Large intestine (tissue), 3 donors: ENCODE results near the gene NIPAL1. TPM values are rescaled to one million over a fixed set of nuclear protein-coding genes. Genes with fewer than 3 reads are reported as not detected.
"Not testable (repeated sequence)": the region's sequence is repeated elsewhere in the genome, so short reads cannot be mapped to it uniquely, and the experiment has no call there.

Experiments used
- DNase-seq, 2 donors: peaks; one replicate each; pipeline versions ENCODE4 v3.0.0 to v3.0.0-alpha.2; 2013
- H3K27ac ChIP-seq: one replicate; pipeline ENCODE4 v1.5.1; 2013; ENCODE audit warnings: low read length
- H3K27me3 ChIP-seq: 2 replicates; pipeline ENCODE4 v1.6.1; 2013; ENCODE audit warnings: low read length; ENCODE audit not compliant: control insufficient read depth, insufficient read depth
- H3K36me3 ChIP-seq: 2 replicates; pipeline ENCODE4 v1.6.1; 2013; ENCODE audit warnings: low read length; ENCODE audit not compliant: control insufficient read depth, insufficient read depth
- H3K4me1 ChIP-seq: one replicate; pipeline ENCODE4 v1.6.1; 2013; ENCODE audit warnings: low read length; ENCODE audit not compliant: control insufficient read depth, insufficient read depth
- H3K4me3 ChIP-seq: one replicate; pipeline ENCODE4 v1.5.1; 2013; ENCODE audit warnings: low read length
- H3K9me3 ChIP-seq: one replicate; pipeline ENCODE4 v1.6.1; 2013; ENCODE audit warnings: mild to moderate bottlenecking, low read depth, low read length, moderate library complexity; ENCODE audit not compliant: control insufficient read depth
- WGBS: methylation state at CpG from one replicate; pipeline ENCODE4 v1.1.5; 2013; ENCODE audit warnings: low lambda C conversion rate; ENCODE audit not compliant: insufficient coverage; 5-methylcytosine and 5-hydroxymethylcytosine counted together
- polyA plus RNA-seq: library from polyadenylated mRNA; unstranded; fragments of 120-200 nt; gene quantifications from one replicate; pipeline ENCODE4 v1.2.1, GENCODE V29; 2013

NIPAL1 gene
- polyA plus RNA-seq, 1 donor = 30.7 TPM

DNA sequence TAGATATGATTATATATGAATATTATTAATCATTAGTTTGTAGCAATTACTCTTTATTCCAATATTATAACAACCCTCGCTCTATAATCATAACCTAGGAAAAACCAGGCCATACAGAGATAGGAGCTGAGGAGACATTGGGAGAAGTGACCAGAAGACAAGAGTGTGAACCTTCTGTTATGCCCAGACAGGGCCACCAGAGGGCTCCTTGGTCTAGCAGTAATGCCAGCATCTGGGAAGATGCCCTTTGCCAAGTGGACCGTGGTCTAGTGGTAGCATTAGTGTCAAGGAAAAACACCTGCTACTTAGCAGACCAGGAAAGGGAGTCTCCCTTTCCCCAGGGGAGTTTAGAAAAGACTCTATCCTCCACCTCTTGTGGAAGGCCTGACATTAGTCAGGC is 13.0 kb upstream of the NIPAL1 start:
- H3K4me3 ChIP-seq, H3K4me1 ChIP-seq, DNase-seq, H3K27me3 ChIP-seq, H3K27ac ChIP-seq, H3K36me3 ChIP-seq: not testable (repeated sequence)
- no CpG with 5 or more reads among the region's 2 CpGs for WGBS
- H3K9me3 ChIP-seq = peaks cover 17% of the 10 kb centered on the region

DNA sequence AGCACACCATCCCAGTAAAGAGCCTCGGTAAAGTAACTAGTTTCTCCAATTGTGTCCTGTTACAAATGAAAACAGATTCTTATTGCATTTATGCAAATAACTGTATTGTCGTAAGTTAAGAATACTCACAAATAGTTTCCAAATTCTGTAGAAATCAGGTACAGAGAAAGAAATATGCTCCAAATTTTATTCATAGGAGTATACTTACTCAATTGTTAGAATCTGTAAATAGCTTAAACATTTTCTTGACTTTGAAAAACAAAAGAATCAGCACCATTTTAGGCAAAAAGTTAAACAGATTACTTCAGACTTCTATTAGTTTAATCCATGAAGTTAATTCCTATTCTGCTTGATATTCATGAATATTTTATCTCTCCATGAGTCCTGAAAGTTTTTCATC is 10.8 kb upstream of the NIPAL1 start:
- no peak overlapping the region for H3K27ac ChIP-seq
- peaks cover 12% of the 10 kb centered on the region for H3K36me3 ChIP-seq
- 100% methylated on average over 1 of the region's 2 CpGs for WGBS
- H3K9me3 ChIP-seq = peaks cover 16% of the 10 kb centered on the region
- H3K4me3 ChIP-seq = no peak overlapping the region
- no peaks in the 10 kb centered on the region for H3K4me1 ChIP-seq
- no peak for DNase-seq
- no peaks in the 10 kb centered on the region for H3K27me3 ChIP-seq

DNA sequence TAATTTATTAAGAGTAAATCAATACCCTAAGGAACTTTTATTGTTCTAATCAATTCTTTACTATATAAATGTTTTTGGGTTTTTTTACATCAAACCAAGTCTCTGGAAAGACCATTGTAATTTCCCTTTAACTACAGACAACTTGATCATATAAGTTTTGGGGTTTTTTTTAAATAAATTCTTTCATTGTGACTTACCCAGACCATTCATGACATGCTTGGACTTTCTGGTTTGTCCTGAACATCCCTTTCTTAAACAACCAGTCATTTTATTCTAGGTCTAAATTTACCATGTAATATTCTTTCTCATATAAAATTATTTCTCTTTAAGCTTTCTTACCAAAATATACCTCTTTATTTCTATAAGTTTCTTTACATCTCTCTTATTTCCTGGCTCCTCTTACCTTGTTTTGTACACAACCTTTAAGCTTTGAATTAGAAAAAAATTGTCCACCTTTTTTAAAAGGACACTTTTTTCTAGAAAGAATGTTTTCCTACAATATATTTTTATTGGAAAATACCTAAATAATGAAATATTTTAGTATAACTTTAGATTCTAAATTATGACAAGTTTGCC is 8.5 kb upstream of the NIPAL1 start:
- H3K27ac ChIP-seq = no peak overlapping the region
- H3K4me3 ChIP-seq = no peak overlapping the region
- peaks cover 15% of the 10 kb centered on the region for H3K36me3 ChIP-seq
- H3K27me3 ChIP-seq = no peaks in the 10 kb centered on the region
- DNase-seq = no peak
- peaks cover 16% of the 10 kb centered on the region for H3K9me3 ChIP-seq
- no peaks in the 10 kb centered on the region for H3K4me1 ChIP-seq

DNA sequence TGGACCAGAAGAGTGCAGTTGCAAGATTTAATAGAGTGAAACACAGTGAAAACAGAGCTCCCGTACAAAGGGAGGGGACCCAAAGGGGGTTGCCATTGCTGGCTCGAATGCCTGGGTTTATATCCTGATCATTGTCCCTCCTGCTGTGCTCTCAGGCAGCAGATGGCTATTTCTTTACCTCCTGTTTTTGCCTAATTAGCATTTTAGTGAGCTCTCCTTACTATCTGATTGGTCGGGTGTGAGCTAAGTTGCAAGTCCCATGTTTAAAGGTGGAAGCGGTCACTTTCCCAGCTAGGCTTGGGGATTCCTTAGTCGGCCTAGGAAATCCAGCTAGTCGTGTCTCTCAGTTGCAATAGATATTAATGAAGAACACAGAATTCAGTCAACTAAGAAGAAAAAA is 5.7 kb upstream of the NIPAL1 start:
- WGBS = 100% methylated on average over 1 of the region's 6 CpGs

DNA sequence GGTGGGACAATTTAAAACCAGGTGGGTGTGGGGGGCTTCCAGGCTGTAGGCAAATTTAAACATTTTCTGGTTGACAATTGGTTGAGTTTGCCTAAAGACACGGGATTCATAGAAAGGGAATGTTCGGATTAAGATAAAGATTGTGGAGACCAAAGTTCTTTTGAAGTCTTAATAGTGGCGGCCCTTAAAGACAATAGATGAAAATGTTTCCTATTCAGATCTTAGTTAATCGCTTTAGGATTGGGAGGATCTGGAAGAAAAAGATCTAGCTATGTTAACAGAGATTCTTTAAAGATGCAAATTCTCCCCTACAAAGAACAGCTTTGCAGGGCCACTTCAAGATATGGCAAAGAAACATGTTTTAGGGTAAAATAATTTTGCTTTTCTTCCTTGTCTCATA is 4.8 kb upstream of the NIPAL1 start:
- WGBS = 96% methylated on average over 3 of the region's 4 CpGs
- H3K4me1 ChIP-seq = no peaks in the 10 kb centered on the region
- no peak overlapping the region for H3K4me3 ChIP-seq
- no peaks in the 10 kb centered on the region for H3K27me3 ChIP-seq
- no peak for DNase-seq
- H3K36me3 ChIP-seq = peaks cover 11% of the 10 kb centered on the region
- H3K9me3 ChIP-seq = peaks cover 8% of the 10 kb centered on the region
- no peak overlapping the region for H3K27ac ChIP-seq

More for the DNA sequence above, 5.7 kb upstream of the NIPAL1 start:
- Histone ChIP-seq H3K36me3 (peaks cover 11% of the 10 kb centered on the region), H3K9me3 (peaks cover 11% of the 10 kb centered on the region)
- not testable (repeated sequence) for H3K27ac ChIP-seq, H3K4me3 ChIP-seq, H3K4me1 ChIP-seq, H3K27me3 ChIP-seq, DNase-seq

DNA sequence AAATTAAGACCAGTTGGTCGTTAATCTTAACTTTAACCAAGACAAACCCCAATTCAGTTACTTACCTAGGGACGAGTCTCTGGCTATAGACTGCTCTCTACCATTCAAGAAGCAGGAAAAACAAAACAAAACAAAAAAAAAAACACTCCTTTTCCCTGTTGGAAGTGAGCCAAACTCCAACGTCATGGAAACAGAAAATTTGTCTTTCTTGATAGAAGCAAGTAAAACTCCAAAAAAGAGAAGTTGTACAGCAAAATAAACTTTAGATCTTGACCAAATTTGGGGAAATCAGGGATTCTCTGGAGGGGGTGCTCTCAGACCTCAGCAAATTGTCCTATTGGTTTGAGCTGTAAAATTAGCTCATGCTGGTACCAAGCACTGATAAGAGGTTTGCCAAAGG is 3.7 kb upstream of the NIPAL1 start:
- H3K4me1 ChIP-seq = no peaks in the 10 kb centered on the region
- H3K27ac ChIP-seq = no peak overlapping the region
- peaks cover 3% of the 10 kb centered on the region for H3K27me3 ChIP-seq
- no peak for DNase-seq
- no peak overlapping the region for H3K4me3 ChIP-seq
- WGBS = no CpG with 5 or more reads among the region's 3 CpGs
- H3K36me3 ChIP-seq = peaks cover 11% of the 10 kb centered on the region
- H3K9me3 ChIP-seq = peaks cover 7% of the 10 kb centered on the region

DNA sequence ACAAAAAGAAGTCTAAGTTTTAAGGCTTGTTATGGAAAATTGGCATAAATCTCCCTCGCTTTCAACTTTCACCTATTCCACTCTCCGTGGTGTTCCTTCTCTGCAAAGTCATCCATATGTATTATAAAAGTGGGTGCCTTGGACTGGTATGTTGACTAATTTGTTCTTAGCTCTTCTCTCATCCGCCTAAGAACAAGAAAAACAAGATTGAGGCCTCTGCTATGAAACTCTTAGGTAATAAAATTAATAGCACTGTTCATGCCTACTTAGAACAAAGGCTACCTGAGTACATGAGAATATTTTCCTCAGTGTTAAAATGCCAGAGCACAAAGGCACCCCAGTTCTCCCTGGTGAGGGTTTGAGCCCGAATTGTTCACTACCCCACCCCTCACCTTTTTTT is 1.4 kb upstream of the NIPAL1 start:
- H3K27me3 ChIP-seq = peaks cover 3% of the 10 kb centered on the region
- peak overlapping the region; percentile 85 for H3K27ac ChIP-seq
- no CpG with 5 or more reads among the region's 4 CpGs for WGBS
- H3K4me1 ChIP-seq = peaks cover 15% of the 10 kb centered on the region
- H3K36me3 ChIP-seq = peaks cover 8% of the 10 kb centered on the region
- peak; percentile 43 to 81 for DNase-seq
- no peaks in the 10 kb centered on the region for H3K9me3 ChIP-seq
- H3K4me3 ChIP-seq = peak overlapping the region; percentile 94

DNA sequence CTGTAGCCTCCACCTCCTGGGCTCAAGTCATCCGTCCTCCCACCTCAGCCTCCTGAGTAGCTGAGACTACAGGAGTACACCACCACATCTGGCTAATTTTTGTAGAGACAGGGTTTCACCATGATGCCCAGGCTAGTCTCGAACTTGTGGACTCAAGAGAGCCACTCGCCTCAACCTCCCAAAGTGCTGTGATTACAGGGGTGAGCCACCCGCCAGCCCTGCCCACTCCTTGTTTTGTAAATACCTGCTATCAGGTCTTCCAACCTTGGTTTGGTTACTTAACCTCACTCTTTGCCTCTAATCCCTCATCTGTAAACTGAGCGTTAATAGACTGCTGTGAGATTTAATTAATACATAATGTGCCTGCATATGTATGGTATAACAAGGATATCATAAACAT is 894 bp upstream of the NIPAL1 start:
- WGBS = no CpG with 5 or more reads among the region's 5 CpGs
- DNase-seq = no peak
- H3K4me3 ChIP-seq = peak overlapping the region; percentile 94
- H3K36me3 ChIP-seq = peaks cover 3% of the 10 kb centered on the region
- peak overlapping the region; percentile 85 for H3K27ac ChIP-seq
- peaks cover 20% of the 10 kb centered on the region for H3K4me1 ChIP-seq
- peaks cover 3% of the 10 kb centered on the region for H3K27me3 ChIP-seq
- H3K9me3 ChIP-seq = no peaks in the 10 kb centered on the region

DNA sequence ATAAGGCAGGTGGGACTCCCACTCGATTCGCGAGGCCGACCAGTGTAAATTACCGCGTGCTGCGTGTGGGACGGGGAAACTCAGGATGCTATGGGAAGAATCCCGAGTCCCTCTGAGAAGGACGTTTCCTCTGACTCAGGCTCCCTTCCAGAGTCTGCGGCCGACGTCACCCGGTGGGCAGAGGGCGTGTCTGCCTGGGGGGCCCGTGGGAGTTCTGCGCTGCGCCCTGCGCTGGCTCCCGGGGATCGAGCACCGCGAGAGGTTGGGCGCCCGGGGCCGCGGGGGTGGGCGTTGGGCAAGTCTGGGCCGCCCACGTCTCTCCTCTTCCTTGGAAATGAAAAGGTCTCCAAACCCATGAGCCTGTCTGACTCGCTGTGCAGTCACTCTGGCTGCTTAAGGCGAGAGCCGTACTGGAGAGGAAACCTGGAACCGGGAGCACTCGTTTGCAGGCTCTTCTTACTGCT is 568 bp downstream of the NIPAL1 start:
- peak; percentile 71 to 85 for DNase-seq
- peak overlapping the region; percentile 99 for H3K27ac ChIP-seq
- no CpG with 5 or more reads among the region's 35 CpGs for WGBS

DNA sequence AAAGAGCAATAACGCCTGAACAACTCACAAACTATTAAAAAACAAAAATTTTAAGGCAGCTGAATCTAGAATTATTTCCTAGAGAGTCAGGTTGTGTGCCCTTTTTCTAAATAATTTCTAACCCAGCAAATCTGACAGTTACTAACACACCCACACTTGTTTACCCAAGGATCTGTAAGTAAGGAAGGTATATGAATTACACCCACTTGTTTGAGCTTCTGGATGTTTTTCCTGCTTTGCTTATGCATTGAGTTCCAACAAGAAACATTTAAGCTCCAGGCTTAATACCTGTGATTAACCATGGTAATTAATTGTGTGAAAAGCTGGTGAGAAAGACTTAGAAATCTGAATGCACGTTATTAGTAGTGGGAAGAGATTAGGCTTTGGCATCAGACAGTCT is 1.5 kb downstream of the NIPAL1 start:
- peak overlapping the region; percentile 94 for H3K4me3 ChIP-seq
- peak overlapping the region; percentile 99 for H3K27ac ChIP-seq
- 60% methylated on average over 1 of the region's 2 CpGs for WGBS
- peak in 1 of 2 donors; percentile 35 for DNase-seq
- no peaks in the 10 kb centered on the region for H3K36me3 ChIP-seq
- H3K9me3 ChIP-seq = no peaks in the 10 kb centered on the region
- H3K4me1 ChIP-seq = peaks cover 35% of the 10 kb centered on the region
- H3K27me3 ChIP-seq = peaks cover 3% of the 10 kb centered on the region

More for the DNA sequence above, 568 bp downstream of the NIPAL1 start:
- peak overlapping the region; percentile 94 for H3K4me3 ChIP-seq
- peaks cover 27% of the 10 kb centered on the region for H3K4me1 ChIP-seq
- H3K9me3 ChIP-seq = no peaks in the 10 kb centered on the region
- H3K27me3 ChIP-seq = peaks cover 3% of the 10 kb centered on the region
- no peaks in the 10 kb centered on the region for H3K36me3 ChIP-seq

DNA sequence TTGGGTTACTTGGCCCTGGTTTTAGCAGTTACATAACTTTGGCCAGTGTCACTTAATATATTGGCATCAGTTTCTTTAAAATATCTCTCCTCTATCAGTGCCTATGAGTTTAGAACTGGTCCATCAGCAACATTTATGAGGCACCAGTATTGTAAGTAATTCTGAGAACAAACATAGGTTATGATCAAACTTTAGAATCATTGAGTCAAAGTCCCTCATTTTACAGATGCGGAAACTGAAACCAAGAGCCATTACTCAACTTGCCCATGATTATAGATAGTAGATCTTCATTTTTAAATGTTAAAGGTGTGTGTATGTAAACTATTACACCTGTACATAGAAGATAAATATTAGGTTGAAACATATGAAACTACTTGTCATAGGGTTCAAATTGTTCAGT is 4.5 kb downstream of the NIPAL1 start:
- Histone ChIP-seq H3K4me3 (no peak overlapping the region), H3K36me3 (peaks cover 15% of the 10 kb centered on the region), H3K4me1 (peaks cover 41% of the 10 kb centered on the region), H3K9me3 (no peaks in the 10 kb centered on the region), H3K27me3 (peaks cover 3% of the 10 kb centered on the region), H3K27ac (peak overlapping the region; percentile 99)
- peak in 1 of 2 donors; percentile 56 for DNase-seq
- no CpG with 5 or more reads among the region's 1 CpG for WGBS
